K562 (cell line): ENCODE results near the gene ANKRD65. TPM values are rescaled to one million over a fixed set of nuclear protein-coding genes. Genes with fewer than 3 reads are reported as not detected.

Experiments used
- ATAC-seq: fragments of 200-7000 bp; cut with Tn5 transposase; 3 replicates; pipeline ENCODE4 v1.9.1; 2020; ENCODE audit warnings: moderate library complexity
- BruUV-seq: library from RNA; stranded (reverse); fragments of 400-500 nt; replicated peaks from 2 replicates; lab custom pipeline; 2021; lab: Mats Ljungman, UMichigan
- CTCF ChIA-PET: fragments of 300-600 bp; formaldehyde crosslinking; extraction: SDS; loops from one replicate; lab custom pipeline; 2021; ENCODE audit warnings: low intra/inter-chr PET ratio; lab: Yijun Ruan, JAX
- POLR2A ChIA-PET: fragments of 300-600, 350-650 bp; sonication (Branson Sonifier 250); formaldehyde crosslinking; extraction: SDS; loops from one replicate; lab custom pipeline; 2021; ENCODE audit warnings: antibody characterized with exemption, inconsistent platforms; lab: Yijun Ruan, JAX
- DNase-seq, 4 experiments: peaks; one replicate each; pipeline versions ENCODE4 v3.0.0 to v3.0.0-alpha.2; 2011 to 2018; ENCODE audit warnings: low spot score in 3 of 4, mixed read lengths in 3 of 4; ENCODE audit errors: extremely low read depth in 1 of 4
- FAIRE-seq: peaks from 2 replicates; lab custom pipeline; 2011; peaks lifted over from hg19 to GRCh38; lab: Jason Lieb, UNC
- H2AFZ ChIP-seq: 2 replicates; pipeline ENCODE4 v1.6.0; 2011; ENCODE audit warnings: low read depth, low read length, control low read depth, inconsistent platforms
- H3K27ac ChIP-seq: fragments of 200-600 bp; 3 replicates; pipeline ENCODE4 v1.8.0; 2011; ENCODE audit warnings: low read depth, mild to moderate bottlenecking, control low read depth, inconsistent platforms, low read length, moderate library complexity, mixed read lengths; ENCODE audit errors: extremely low read depth
- H3K27me3 ChIP-seq, 2 experiments: fragments of 300-600 bp in 1 of 2; 2 replicates in 1 of 2; 3 replicates in 1 of 2; pipeline versions ENCODE4 v1.6.0 to v1.8.0; 2011; ENCODE audit warnings: inconsistent platforms in 2 of 2, low read length in 2 of 2, mild to moderate bottlenecking in 1 of 2, mixed read lengths in 1 of 2, moderate library complexity in 1 of 2; ENCODE audit not compliant: control insufficient read depth in 2 of 2, insufficient read depth in 2 of 2
- H3K36me3 ChIP-seq: fragments of 300-600 bp; 3 replicates; pipeline ENCODE4 v1.8.0; 2011; ENCODE audit warnings: mild to moderate bottlenecking, low read length, inconsistent platforms; ENCODE audit not compliant: control insufficient read depth, insufficient read depth
- H3K4me1 ChIP-seq, 2 experiments: fragments of 200-600 bp in 1 of 2; replicated peaks in 1 of 2; 2 replicates in 1 of 2; 3 replicates in 1 of 2; pipeline versions ENCODE4 v1.5.1 to v1.8.0; 2011; ENCODE audit warnings: inconsistent platforms in 2 of 2, low read length in 2 of 2, mild to moderate bottlenecking in 1 of 2, mixed read lengths in 1 of 2, moderate library complexity in 1 of 2; ENCODE audit not compliant: control insufficient read depth in 2 of 2, insufficient read depth in 2 of 2
- H3K4me2 ChIP-seq: 2 replicates; pipeline ENCODE4 v1.6.1; 2011; ENCODE audit warnings: low read length, control low read depth, inconsistent platforms, mixed read lengths; ENCODE audit not compliant: insufficient read depth
- H3K4me3 ChIP-seq: fragments of 200-600 bp; sonication (generic), shearing (Covaris generic); 2 replicates; pipeline ENCODE4 v1.5.1; 2016; ENCODE audit warnings: control low read depth, inconsistent platforms
- H3K79me2 ChIP-seq: fragments of 200-600 bp; 3 replicates; pipeline ENCODE4 v1.8.0; 2011; ENCODE audit warnings: low read length, inconsistent platforms; ENCODE audit not compliant: control insufficient read depth, insufficient read depth
- H3K9ac ChIP-seq, 2 experiments: 2 replicates each; pipeline versions ENCODE4 v1.6.0 to v1.6.1; 2011; ENCODE audit warnings: low read depth in 2 of 2, low read length in 2 of 2, control low read depth in 1 of 2, inconsistent platforms in 1 of 2, mild to moderate bottlenecking in 1 of 2, mixed read lengths in 1 of 2; ENCODE audit not compliant: insufficient read depth in 1 of 2
- H3K9me1 ChIP-seq: one replicate; pipeline ENCODE4 v1.6.0; 2011; ENCODE audit warnings: inconsistent platforms, mild to moderate bottlenecking, low read length, moderate library complexity; ENCODE audit not compliant: control insufficient read depth, insufficient read depth
- H3K9me3 ChIP-seq: replicated peaks from 2 replicates; pipeline ENCODE4 v1.5.1; 2011; ENCODE audit warnings: low read depth, low read length, inconsistent platforms; ENCODE audit not compliant: control insufficient read depth, insufficient read depth
- H4K20me1 ChIP-seq: replicated peaks from 2 replicates; pipeline ENCODE4 v1.6.1; 2011; ENCODE audit warnings: low read length, inconsistent platforms, mixed read lengths; ENCODE audit not compliant: control insufficient read depth, insufficient read depth
- FOXA3 ChIP-seq, 2 experiments: fragments of 450-650 bp in 1 of 2; sonication (generic) in 1 of 2; formaldehyde crosslinking; IDR thresholded peaks in 1 of 2; conservative IDR thresholded peaks in 1 of 2; 2 replicates each; pipeline versions ENCODE4 v1.4.0 to v1.8.0; 2020 to 2022; ENCODE audit warnings: mild to moderate bottlenecking in 2 of 2, missing genetic modification reagents in 1 of 2
- GABPB2 ChIP-seq: fragments of 250-450 bp; sonication (Bioruptor Pico); conservative IDR thresholded peaks from 2 replicates; pipeline ENCODE4 v1.5.1; 2021; ENCODE audit warnings: mild to moderate bottlenecking
- GTF2A2 ChIP-seq: IDR thresholded peaks from 2 replicates; pipeline ENCODE4 v1.6.1; 2016; ENCODE audit warnings: mild to moderate bottlenecking, missing genetic modification characterization, missing compliant biosample characterization
- GTF2E2 ChIP-seq: fragments of 200-800 bp; sonication (Bioruptor generic); IDR thresholded peaks from 2 replicates; pipeline ENCODE4 v1.6.1; 2016; ENCODE audit warnings: missing genetic modification characterization, missing compliant biosample characterization
- KHSRP ChIP-seq: fragments of 450-650 bp; IDR thresholded peaks from 2 replicates; pipeline ENCODE4 v1.6.1; 2017
- SRSF9 ChIP-seq: fragments of 200-400 bp; formaldehyde crosslinking; IDR thresholded peaks from 2 replicates; pipeline ENCODE4 v1.6.1; 2017; ENCODE audit warnings: low read depth, low read length, borderline replicate concordance
- TCF7 ChIP-seq: sonication (generic); IDR thresholded peaks from 2 replicates; pipeline ENCODE4 v1.6.1; 2016; ENCODE audit warnings: antibody characterized with exemption, borderline replicate concordance
- TRIM24 ChIP-seq, 2 experiments: fragments of 450-650 bp; IDR thresholded peaks; 2 replicates each; pipeline ENCODE4 v1.6.1; 2016
- ZFP1 ChIP-seq: fragments of 450-650 bp; formaldehyde crosslinking; IDR thresholded peaks from 2 replicates; pipeline ENCODE4 v1.4.0; 2020; ENCODE audit warnings: mild to moderate bottlenecking, mixed read lengths
- WGBS: fragments of 100-300 bp; shearing (Covaris generic); methylation state at CpG from one replicate; pipeline ENCODE4 v1.1.6; 2016; ENCODE audit warnings: low coverage, mixed read lengths; ENCODE audit not compliant: insufficient coverage; ENCODE audit errors: missing lambda C conversion rate; 5-methylcytosine and 5-hydroxymethylcytosine counted together
- in situ Hi-C: fragments of 300-500 bp; cut with MboI; formaldehyde crosslinking; loops from 4 replicates; pipeline ENCODE4 v1.15.0; 2018; ENCODE audit warnings: inconsistent platforms, mixed read lengths
- intact Hi-C: fragments of 100-400 bp; cut with micrococcal nuclease; formaldehyde crosslinking; loops from 2 replicates; pipeline ENCODE4 v1.14.2; 2022
- polyA plus RNA-seq, 8 experiments: library from polyadenylated mRNA; depleted of rRNA in 4 of 8; stranded (reverse) in 5 of 8; unstranded in 3 of 8; fragments of >200 nt; fragmentation: Nextera tagmentation in 2 of 8; fragmentation: Illumina TruSeq in 1 of 8; extraction: Ambion mirVana in 2 of 8; extraction: Trizol in 1 of 8; gene quantifications; 2 replicates each; pipeline versions ENCODE4 v1.2.1 to v1.2.3, GENCODE V29; 2011 to 2014; ENCODE audit warnings: inconsistent platforms in 1 of 8, missing spikeins in 1 of 8
- total RNA-seq, 7 experiments: library from RNA; depleted of rRNA in 6 of 7; stranded (reverse); fragments of >200 nt in 6 of 7; fragmentation: Illumina TruSeq in 2 of 7; extraction: Trizol in 2 of 7; gene quantifications; 2 replicates each; pipeline versions ENCODE4 v1.2.1 to v1.2.3, GENCODE V29; 2011 to 2021; ENCODE audit warnings: low replicate concordance in 1 of 7
- TF ChIP-seq, protein P1 (sequence below): sonication (generic); formaldehyde crosslinking; IDR thresholded peaks from 2 replicates; pipeline ENCODE4 v1.8.0; 2022; ENCODE audit warnings: mild to moderate bottlenecking, missing genetic modification reagents
- TF ChIP-seq, protein P2 (sequence below): sonication (generic); formaldehyde crosslinking; IDR thresholded peaks from 2 replicates; pipeline ENCODE4 v1.8.1; 2022; ENCODE audit warnings: missing genetic modification reagents

ANKRD65 gene
- total and polyA plus RNA-seq, 9 of the 15 experiments (the other 6 are each of a cell fraction or from before 2014, with no cell fraction given): not detected

DNA sequence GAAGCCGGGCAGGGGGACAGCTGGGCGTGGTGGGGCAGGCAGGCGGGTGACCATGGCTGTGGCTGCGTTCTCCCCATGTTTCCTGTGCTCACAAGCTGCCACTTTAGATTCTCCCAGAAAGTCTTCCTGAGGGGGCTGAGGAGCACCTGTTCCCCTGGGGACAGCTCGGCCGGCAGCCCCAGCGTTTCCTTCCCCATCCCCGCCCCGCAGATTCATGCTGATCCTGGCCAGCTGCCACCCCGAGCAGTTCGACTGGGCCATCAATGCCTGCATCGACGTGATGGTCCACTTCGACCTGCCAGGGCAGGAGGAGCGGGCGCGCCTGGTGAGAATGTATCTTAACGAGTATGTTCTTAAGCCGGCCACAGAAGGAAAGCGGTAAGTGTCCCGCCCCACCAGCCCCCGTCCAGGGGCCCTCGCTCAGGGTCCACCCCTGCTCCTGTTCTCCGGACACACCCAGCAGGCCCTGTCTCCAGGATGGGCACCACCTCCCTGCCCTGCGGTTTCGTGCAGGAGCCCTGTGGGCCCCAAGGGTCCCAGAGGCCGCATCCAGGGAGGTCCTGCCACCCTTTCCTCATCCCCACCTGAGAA is 39.6 kb upstream of the ANKRD65 start:
- WGBS: 55% methylated on average over 26 of the region's 27 CpGs
- no peak overlapping the region for H3K4me3 ChIP-seq
- no peak overlapping the region for H2AFZ ChIP-seq
- no peak overlapping the region for H3K9ac ChIP-seq
- H3K36me3 ChIP-seq: no peaks in the 10 kb centered on the region
- H3K9me1 ChIP-seq: no peaks in the 10 kb centered on the region
- ATAC-seq (no peak), DNase-seq (no peak), FAIRE-seq (no peak)
- TF ChIP-seq, protein P1, sequence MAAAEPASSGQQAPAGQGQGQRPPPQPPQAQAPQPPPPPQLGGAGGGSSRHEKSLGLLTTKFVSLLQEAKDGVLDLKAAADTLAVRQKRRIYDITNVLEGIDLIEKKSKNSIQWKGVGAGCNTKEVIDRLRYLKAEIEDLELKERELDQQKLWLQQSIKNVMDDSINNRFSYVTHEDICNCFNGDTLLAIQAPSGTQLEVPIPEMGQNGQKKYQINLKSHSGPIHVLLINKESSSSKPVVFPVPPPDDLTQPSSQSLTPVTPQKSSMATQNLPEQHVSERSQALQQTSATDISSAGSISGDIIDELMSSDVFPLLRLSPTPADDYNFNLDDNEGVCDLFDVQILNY (CRISPR knock-in tag): no peak
- TF ChIP-seq GTF2A2 (tag) (no peak), KHSRP (no peak), TRIM24 (IDR thresholded peaks at IDR 0.05) (no peak), FOXA3 (CRISPR knock-in tag; conservative IDR thresholded peaks at IDR 0.05 in 1 of 2, IDR thresholded peaks at IDR 0.05 in 1 of 2) (no peak), GTF2E2 (no peak), TCF7 (no peak), ZFP1 (CRISPR knock-in tag) (no peak), SRSF9 (no peak), GABPB2 (CRISPR knock-in tag) (no peak)
- TF ChIP-seq, protein P2, sequence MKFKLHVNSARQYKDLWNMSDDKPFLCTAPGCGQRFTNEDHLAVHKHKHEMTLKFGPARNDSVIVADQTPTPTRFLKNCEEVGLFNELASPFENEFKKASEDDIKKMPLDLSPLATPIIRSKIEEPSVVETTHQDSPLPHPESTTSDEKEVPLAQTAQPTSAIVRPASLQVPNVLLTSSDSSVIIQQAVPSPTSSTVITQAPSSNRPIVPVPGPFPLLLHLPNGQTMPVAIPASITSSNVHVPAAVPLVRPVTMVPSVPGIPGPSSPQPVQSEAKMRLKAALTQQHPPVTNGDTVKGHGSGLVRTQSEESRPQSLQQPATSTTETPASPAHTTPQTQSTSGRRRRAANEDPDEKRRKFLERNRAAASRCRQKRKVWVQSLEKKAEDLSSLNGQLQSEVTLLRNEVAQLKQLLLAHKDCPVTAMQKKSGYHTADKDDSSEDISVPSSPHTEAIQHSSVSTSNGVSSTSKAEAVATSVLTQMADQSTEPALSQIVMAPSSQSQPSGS (CRISPR knock-in tag): no peak
- intact Hi-C loops: no loop called here
- 0 out of 2 replicates have a peak, but pooled peaks cover 3% of the 10 kb centered on the region for H3K9me3 ChIP-seq
- POLR2A ChIA-PET: no interaction called here
- H3K27ac ChIP-seq: no peak overlapping the region
- no peak overlapping the region for H3K4me2 ChIP-seq
- CTCF ChIA-PET: no interaction called here
- peaks cover 0 to 42% of the 10 kb centered on the region in 2 experiments; a peak in 3 of 5 replicates for H3K4me1 ChIP-seq
- no peaks in the 10 kb centered on the region for H3K79me2 ChIP-seq
- H3K27me3 ChIP-seq: peaks cover 0 to 2% of the 10 kb centered on the region in 2 experiments; a peak in 2 of 5 replicates
- BruUV-seq: no TSS peak
- no peaks in the 10 kb centered on the region for H4K20me1 ChIP-seq
- in situ Hi-C loops: no loop called here
